Adrenal gland (tissue), 5 donors: ENCODE data around the gene EHMT1.

Experiments used
- POLR2A ChIP-seq, 2 donors: fragments of 450-650 bp; IDR thresholded peaks; one replicate each; pipeline ENCODE4 v1.6.1; 2017; ENCODE audit warnings: antibody characterized with exemption in 2 of 2, mild to moderate bottlenecking in 2 of 2, moderate library complexity in 1 of 2
- TF ChIP-seq, protein P1 (sequence below), 6 experiments: fragments of 450-650 bp in 4 of 6; fragments of 200-600 bp in 2 of 6; sonication (generic) in 1 of 6; IDR thresholded peaks; 1 replicate in 5 of 6; 2 replicates in 1 of 6; pipeline versions ENCODE4 v1.5.1 to v1.8.0; 2016 to 2021; ENCODE audit warnings: antibody characterized with exemption in 6 of 6, mild to moderate bottlenecking in 2 of 6, moderate library complexity in 1 of 6
- donor health status: DM: no; HTN: no; CAD: no.

DNA sequence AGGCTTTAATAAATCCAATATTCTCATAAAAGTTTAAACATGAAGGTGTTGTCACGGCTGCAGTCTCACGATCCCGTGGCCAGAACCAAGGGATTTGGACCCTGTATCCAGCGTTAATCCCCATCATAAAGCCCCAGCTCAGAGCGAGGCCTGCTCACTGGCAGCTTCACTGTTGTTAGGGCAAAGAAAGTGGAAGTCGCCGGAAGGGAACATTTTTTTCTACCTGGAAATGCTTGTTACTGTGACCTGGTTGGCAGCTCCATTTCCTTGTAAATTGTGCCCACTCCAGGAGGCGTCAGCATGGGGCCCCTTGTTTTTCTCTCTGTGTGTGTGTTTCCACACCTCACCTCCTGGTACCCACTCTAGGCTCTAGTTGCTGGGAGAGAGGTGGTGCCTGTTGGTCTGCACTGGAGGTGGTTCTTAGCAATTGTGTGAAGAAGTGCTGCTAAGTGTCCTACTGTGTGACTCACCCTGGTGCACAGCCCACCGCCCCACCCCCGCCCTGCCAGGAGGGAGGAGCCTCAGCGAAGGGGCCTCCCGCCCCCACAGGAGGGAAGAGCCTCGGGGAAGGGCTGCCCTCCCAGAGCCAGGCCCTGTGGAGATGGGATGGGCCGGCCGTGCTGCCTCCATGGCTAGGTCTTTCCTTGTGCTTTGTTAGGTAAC, 105.1 kb downstream of the EHMT1 start:
- TF ChIP-seq, protein P1, sequence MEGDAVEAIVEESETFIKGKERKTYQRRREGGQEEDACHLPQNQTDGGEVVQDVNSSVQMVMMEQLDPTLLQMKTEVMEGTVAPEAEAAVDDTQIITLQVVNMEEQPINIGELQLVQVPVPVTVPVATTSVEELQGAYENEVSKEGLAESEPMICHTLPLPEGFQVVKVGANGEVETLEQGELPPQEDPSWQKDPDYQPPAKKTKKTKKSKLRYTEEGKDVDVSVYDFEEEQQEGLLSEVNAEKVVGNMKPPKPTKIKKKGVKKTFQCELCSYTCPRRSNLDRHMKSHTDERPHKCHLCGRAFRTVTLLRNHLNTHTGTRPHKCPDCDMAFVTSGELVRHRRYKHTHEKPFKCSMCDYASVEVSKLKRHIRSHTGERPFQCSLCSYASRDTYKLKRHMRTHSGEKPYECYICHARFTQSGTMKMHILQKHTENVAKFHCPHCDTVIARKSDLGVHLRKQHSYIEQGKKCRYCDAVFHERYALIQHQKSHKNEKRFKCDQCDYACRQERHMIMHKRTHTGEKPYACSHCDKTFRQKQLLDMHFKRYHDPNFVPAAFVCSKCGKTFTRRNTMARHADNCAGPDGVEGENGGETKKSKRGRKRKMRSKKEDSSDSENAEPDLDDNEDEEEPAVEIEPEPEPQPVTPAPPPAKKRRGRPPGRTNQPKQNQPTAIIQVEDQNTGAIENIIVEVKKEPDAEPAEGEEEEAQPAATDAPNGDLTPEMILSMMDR (IDR thresholded peaks at IDR 0.05): no peak
- TF ChIP-seq POLR2A (IDR thresholded peaks at IDR 0.05): no peak
